Activated T-cell treated with anti-CD3 and anti-CD28 coated beads, Interleukin-2, amount 50 U/mL, for 48 hours (primary cell): ENCODE measurements around the gene KRTAP12-2.
A peak's percentile ranks its signal among the peaks of the same experiment; 100 is the strongest.

ENCODE experiments used
- DNase-seq, 2 experiments: peaks; one replicate each; pipeline ENCODE4 v3.0.0-alpha.2; 2020

The KRTAP12-2 gene

DNA sequence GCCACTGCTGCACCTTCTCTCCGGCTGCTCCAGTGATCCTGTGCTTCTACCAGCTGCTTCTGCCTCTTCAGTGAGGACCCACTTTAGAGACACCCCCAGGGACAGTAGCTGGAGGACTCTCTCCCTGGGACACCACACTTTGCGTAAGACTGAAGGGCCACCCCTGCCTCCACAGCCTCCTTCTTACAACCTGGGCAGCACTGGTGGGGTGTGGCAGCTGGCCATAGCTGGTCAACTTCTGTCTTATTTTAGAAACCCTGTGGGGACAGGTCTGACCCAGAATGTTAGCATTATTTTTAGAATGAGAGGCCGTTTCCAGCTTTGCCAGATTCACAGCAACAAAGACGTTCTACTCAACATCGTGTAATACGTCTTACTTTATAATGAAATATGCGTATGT lies 41.0 kb downstream of the KRTAP12-2 start:
- DNase-seq, result no peak

DNA sequence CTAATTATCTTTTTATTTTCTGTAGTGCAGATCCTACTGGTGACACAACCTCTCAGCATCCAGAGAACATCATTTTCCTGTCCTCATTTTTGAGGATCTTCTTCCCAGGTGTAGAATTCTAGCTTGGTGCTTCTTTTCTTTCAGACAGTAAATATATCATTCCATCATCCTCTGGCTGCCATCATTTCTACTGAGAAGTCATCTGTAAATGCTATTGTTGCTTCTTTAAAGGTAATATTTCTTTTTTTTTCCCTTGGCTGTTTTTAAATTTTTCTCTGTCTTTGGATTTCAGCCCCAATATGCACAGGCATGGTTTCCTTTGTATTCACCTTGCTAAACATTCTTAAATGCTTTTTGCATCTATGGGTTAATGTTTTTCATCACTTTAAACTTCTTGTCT lies 43.2 kb downstream of the KRTAP12-2 start:
- DNase-seq, result no peak

DNA sequence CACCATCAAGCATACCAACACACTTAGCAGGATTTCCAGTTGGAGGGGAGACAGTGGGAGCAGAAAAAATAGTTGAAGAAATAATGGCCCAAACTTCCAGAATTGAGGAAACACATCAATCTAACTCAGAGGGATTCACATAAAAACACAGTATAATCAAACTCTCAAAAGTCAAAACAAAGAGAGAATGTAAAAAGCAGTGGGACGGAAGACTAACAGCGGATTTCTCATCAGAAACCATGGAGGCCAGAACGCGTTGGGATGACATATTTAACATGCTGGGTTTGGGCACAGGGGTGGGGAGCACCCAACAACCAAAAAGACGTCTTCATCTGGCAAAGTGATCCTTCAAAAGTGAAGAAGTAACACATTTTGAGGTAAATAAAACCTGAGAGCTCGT lies 46.8 kb downstream of the KRTAP12-2 start:
- DNase-seq, result no peak

DNA sequence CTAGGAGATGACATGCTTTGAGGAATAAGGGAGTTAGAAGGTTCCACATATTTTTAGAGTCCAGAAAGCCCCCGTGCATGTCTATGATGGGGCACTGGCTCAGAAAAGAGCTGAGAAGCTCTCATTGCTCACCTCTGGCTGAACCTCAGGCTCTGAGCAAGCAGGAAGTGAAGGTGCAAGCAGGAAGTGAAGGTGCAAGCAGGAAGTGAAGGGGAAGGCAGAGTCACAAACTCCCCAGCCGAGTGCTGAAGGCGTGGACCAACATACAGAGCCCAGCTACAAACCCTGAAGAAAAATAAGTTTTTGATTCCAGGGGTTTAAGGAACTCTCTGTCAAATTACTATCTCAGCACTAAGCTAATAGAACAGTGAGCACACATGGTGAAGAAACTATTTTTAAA lies 47.8 kb downstream of the KRTAP12-2 start:
- peak; percentile 38 to 51 for DNase-seq

DNA sequence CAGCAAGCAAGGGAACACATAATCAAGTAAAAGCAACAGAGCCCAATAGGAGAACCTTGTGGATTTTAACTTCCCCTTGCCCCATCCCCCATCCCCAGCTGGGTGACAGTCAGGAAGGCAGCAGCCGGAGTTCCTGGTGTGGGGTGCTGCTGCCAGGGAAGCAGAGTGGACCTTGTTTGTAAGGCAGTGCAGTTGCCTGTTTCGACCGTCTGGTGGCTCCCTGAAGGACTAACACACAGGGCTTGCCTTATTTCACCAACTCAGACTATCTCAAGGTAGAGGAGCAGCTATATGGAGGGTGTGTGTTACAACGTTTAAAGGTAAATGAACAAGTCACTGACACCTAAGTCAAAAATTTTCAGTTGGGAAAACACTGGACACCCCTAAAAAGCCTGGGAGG lies 48.2 kb downstream of the KRTAP12-2 start:
- DNase-seq, result peak; percentile 32 to 37

DNA sequence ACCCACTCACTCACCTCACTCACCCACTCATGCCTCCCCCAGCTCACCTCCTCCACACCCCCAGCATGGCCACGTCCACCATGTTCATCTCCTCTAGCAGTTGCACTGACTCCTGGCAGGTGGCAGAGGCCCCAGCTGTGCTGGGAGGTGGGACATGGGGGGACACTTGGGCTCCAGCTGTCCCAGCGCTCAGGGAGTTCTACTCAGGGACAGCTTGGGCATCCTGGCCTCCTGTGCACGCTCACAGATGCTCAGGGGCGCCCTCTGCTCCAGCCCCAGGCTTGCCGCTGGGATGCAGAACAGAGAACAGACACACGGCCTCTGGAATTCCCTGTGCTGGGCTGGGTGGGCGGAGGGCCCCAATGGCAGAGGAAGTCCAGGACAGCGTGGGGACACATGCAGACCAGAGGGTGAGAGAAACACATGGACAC lies 49.6 kb downstream of the KRTAP12-2 start:
- DNase-seq, result no peak

DNA sequence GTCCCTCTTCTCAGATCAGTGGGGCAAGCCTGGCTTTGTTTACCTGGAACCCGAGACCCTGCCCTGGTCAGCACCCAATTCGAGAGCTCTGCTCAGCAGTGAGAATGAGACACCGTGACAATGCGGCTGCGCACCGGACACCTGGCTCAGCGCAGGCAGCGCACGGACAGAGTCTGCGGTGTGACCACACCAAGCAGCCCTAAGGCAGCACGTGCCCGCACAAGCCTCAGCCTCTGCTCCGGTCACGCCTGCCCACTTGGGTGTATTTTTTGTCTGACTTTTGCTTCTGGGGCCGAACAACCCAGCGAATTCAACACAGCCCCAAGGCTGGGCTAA lies 50.2 kb downstream of the KRTAP12-2 start:
- no peak for DNase-seq
